K562 (cell line): Measurements from ENCODE around the gene POLR2J. TPM values are rescaled to one million over a fixed set of nuclear protein-coding genes. Genes with fewer than 3 reads are reported as not detected.
"Not testable (repeated sequence)": the region's sequence is repeated elsewhere in the genome, so short reads cannot be mapped to it uniquely, and the experiment has no call there.

Experiments used
- ATAC-seq: fragments of 200-7000 bp; cut with Tn5 transposase; 3 replicates; pipeline ENCODE4 v1.9.1; 2020; ENCODE audit warnings: moderate library complexity
- BruUV-seq: library from RNA; stranded (reverse); fragments of 400-500 nt; replicated peaks from 2 replicates; lab custom pipeline; 2021; lab: Mats Ljungman, UMichigan
- CTCF ChIA-PET: fragments of 300-600 bp; formaldehyde crosslinking; extraction: SDS; loops from one replicate; lab custom pipeline; 2021; ENCODE audit warnings: low intra/inter-chr PET ratio; lab: Yijun Ruan, JAX
- POLR2A ChIA-PET: fragments of 300-600, 350-650 bp; sonication (Branson Sonifier 250); formaldehyde crosslinking; extraction: SDS; loops from one replicate; lab custom pipeline; 2021; ENCODE audit warnings: antibody characterized with exemption, inconsistent platforms; lab: Yijun Ruan, JAX
- DNase-seq, 4 experiments: peaks; one replicate each; pipeline versions ENCODE4 v3.0.0 to v3.0.0-alpha.2; 2011 to 2018; ENCODE audit warnings: low spot score in 3 of 4, mixed read lengths in 3 of 4; ENCODE audit errors: extremely low read depth in 1 of 4
- FAIRE-seq: peaks from 2 replicates; lab custom pipeline; 2011; peaks lifted over from hg19 to GRCh38; lab: Jason Lieb, UNC
- H2AFZ ChIP-seq: 2 replicates; pipeline ENCODE4 v1.6.0; 2011; ENCODE audit warnings: low read depth, low read length, control low read depth, inconsistent platforms
- H3K27ac ChIP-seq: fragments of 200-600 bp; 3 replicates; pipeline ENCODE4 v1.8.0; 2011; ENCODE audit warnings: low read depth, mild to moderate bottlenecking, control low read depth, inconsistent platforms, low read length, moderate library complexity, mixed read lengths; ENCODE audit errors: extremely low read depth
- H3K27me3 ChIP-seq, 2 experiments: fragments of 300-600 bp in 1 of 2; 2 replicates in 1 of 2; 3 replicates in 1 of 2; pipeline versions ENCODE4 v1.6.0 to v1.8.0; 2011; ENCODE audit warnings: inconsistent platforms in 2 of 2, low read length in 2 of 2, mild to moderate bottlenecking in 1 of 2, mixed read lengths in 1 of 2, moderate library complexity in 1 of 2; ENCODE audit not compliant: control insufficient read depth in 2 of 2, insufficient read depth in 2 of 2
- H3K36me3 ChIP-seq: fragments of 300-600 bp; 3 replicates; pipeline ENCODE4 v1.8.0; 2011; ENCODE audit warnings: mild to moderate bottlenecking, low read length, inconsistent platforms; ENCODE audit not compliant: control insufficient read depth, insufficient read depth
- H3K4me1 ChIP-seq, 2 experiments: fragments of 200-600 bp in 1 of 2; replicated peaks in 1 of 2; 2 replicates in 1 of 2; 3 replicates in 1 of 2; pipeline versions ENCODE4 v1.5.1 to v1.8.0; 2011; ENCODE audit warnings: inconsistent platforms in 2 of 2, low read length in 2 of 2, mild to moderate bottlenecking in 1 of 2, mixed read lengths in 1 of 2, moderate library complexity in 1 of 2; ENCODE audit not compliant: control insufficient read depth in 2 of 2, insufficient read depth in 2 of 2
- H3K4me2 ChIP-seq: 2 replicates; pipeline ENCODE4 v1.6.1; 2011; ENCODE audit warnings: low read length, control low read depth, inconsistent platforms, mixed read lengths; ENCODE audit not compliant: insufficient read depth
- H3K4me3 ChIP-seq: fragments of 200-600 bp; sonication (generic), shearing (Covaris generic); 2 replicates; pipeline ENCODE4 v1.5.1; 2016; ENCODE audit warnings: control low read depth, inconsistent platforms
- H3K79me2 ChIP-seq: fragments of 200-600 bp; 3 replicates; pipeline ENCODE4 v1.8.0; 2011; ENCODE audit warnings: low read length, inconsistent platforms; ENCODE audit not compliant: control insufficient read depth, insufficient read depth
- H3K9ac ChIP-seq, 2 experiments: 2 replicates each; pipeline versions ENCODE4 v1.6.0 to v1.6.1; 2011; ENCODE audit warnings: low read depth in 2 of 2, low read length in 2 of 2, control low read depth in 1 of 2, inconsistent platforms in 1 of 2, mild to moderate bottlenecking in 1 of 2, mixed read lengths in 1 of 2; ENCODE audit not compliant: insufficient read depth in 1 of 2
- H3K9me1 ChIP-seq: one replicate; pipeline ENCODE4 v1.6.0; 2011; ENCODE audit warnings: inconsistent platforms, mild to moderate bottlenecking, low read length, moderate library complexity; ENCODE audit not compliant: control insufficient read depth, insufficient read depth
- H3K9me3 ChIP-seq: replicated peaks from 2 replicates; pipeline ENCODE4 v1.5.1; 2011; ENCODE audit warnings: low read depth, low read length, inconsistent platforms; ENCODE audit not compliant: control insufficient read depth, insufficient read depth
- H4K20me1 ChIP-seq: replicated peaks from 2 replicates; pipeline ENCODE4 v1.6.1; 2011; ENCODE audit warnings: low read length, inconsistent platforms, mixed read lengths; ENCODE audit not compliant: control insufficient read depth, insufficient read depth
- AFF1 ChIP-seq, 2 experiments: fragments of 450-650 bp; IDR thresholded peaks; 2 replicates each; pipeline ENCODE4 v1.6.1; 2018; ENCODE audit warnings: mild to moderate bottlenecking in 2 of 2, low read depth in 1 of 2; ENCODE audit not compliant: partially characterized antibody in 2 of 2
- DPF2 ChIP-seq: fragments of 450-650 bp; IDR thresholded peaks from 2 replicates; pipeline ENCODE4 v1.6.1; 2016
- EGR1 ChIP-seq: fragments of 450-650 bp; conservative IDR thresholded peaks from 2 replicates; pipeline ENCODE4 v1.6.1; 2017; ENCODE audit warnings: mild to moderate bottlenecking
- KDM4B ChIP-seq, 2 experiments: fragments of 450-650 bp in 1 of 2; sonication (generic) in 1 of 2; IDR thresholded peaks; 2 replicates each; pipeline ENCODE4 v1.6.1; 2016 to 2017; ENCODE audit warnings: borderline replicate concordance in 2 of 2, antibody characterized with exemption in 1 of 2, low read depth in 1 of 2, mild to moderate bottlenecking in 1 of 2
- RBM22 ChIP-seq: fragments of 200-400 bp; formaldehyde crosslinking; IDR thresholded peaks from 2 replicates; pipeline ENCODE4 v1.6.1; 2018; ENCODE audit warnings: low read length, low read depth; ENCODE audit not compliant: poor library complexity, severe bottlenecking
- ZBTB7A ChIP-seq: IDR thresholded peaks from 2 replicates; pipeline ENCODE4 v1.6.1; 2011; ENCODE audit warnings: low read depth, mild to moderate bottlenecking, low read length, moderate library complexity, borderline replicate concordance; ENCODE audit not compliant: control insufficient read depth
- ZNF263 ChIP-seq: sonication (generic); formaldehyde crosslinking; IDR thresholded peaks from 2 replicates; pipeline ENCODE4 v1.8.0; 2022; ENCODE audit warnings: mild to moderate bottlenecking, missing genetic modification reagents, borderline replicate concordance
- WGBS: fragments of 100-300 bp; shearing (Covaris generic); methylation state at CpG from one replicate; pipeline ENCODE4 v1.1.6; 2016; ENCODE audit warnings: low coverage, mixed read lengths; ENCODE audit not compliant: insufficient coverage; ENCODE audit errors: missing lambda C conversion rate; 5-methylcytosine and 5-hydroxymethylcytosine counted together
- in situ Hi-C: fragments of 300-500 bp; cut with MboI; formaldehyde crosslinking; loops from 4 replicates; pipeline ENCODE4 v1.15.0; 2018; ENCODE audit warnings: inconsistent platforms, mixed read lengths
- intact Hi-C: fragments of 100-400 bp; cut with micrococcal nuclease; formaldehyde crosslinking; loops from 2 replicates; pipeline ENCODE4 v1.14.2; 2022
- polyA plus RNA-seq, 8 experiments: library from polyadenylated mRNA; depleted of rRNA in 4 of 8; stranded (reverse) in 5 of 8; unstranded in 3 of 8; fragments of >200 nt; fragmentation: Nextera tagmentation in 2 of 8; fragmentation: Illumina TruSeq in 1 of 8; extraction: Ambion mirVana in 2 of 8; extraction: Trizol in 1 of 8; gene quantifications; 2 replicates each; pipeline versions ENCODE4 v1.2.1 to v1.2.3, GENCODE V29; 2011 to 2014; ENCODE audit warnings: inconsistent platforms in 1 of 8, missing spikeins in 1 of 8
- total RNA-seq, 7 experiments: library from RNA; depleted of rRNA in 6 of 7; stranded (reverse); fragments of >200 nt in 6 of 7; fragmentation: Illumina TruSeq in 2 of 7; extraction: Trizol in 2 of 7; gene quantifications; 2 replicates each; pipeline versions ENCODE4 v1.2.1 to v1.2.3, GENCODE V29; 2011 to 2021; ENCODE audit warnings: low replicate concordance in 1 of 7
- TF ChIP-seq, protein P1 (sequence below): IDR thresholded peaks from 2 replicates; pipeline ENCODE4 v1.6.1; 2016; ENCODE audit warnings: missing genetic modification characterization, missing compliant biosample characterization
- TF ChIP-seq, protein P2 (sequence below): fragments of 200-800 bp; sonication (Bioruptor generic); IDR thresholded peaks from 2 replicates; pipeline ENCODE4 v1.6.1; 2017; ENCODE audit warnings: missing genetic modification characterization, missing compliant biosample characterization
- TF ChIP-seq, protein P3 (sequence below), 3 experiments: fragments of 200-800 bp in 1 of 3; sonication (Bioruptor generic) in 1 of 3; sonication (generic) in 1 of 3; formaldehyde crosslinking in 1 of 3; IDR thresholded peaks; 2 replicates each; pipeline versions ENCODE4 v1.6.1 to v1.8.0; 2016 to 2022; ENCODE audit warnings: mild to moderate bottlenecking in 2 of 3, missing compliant biosample characterization in 2 of 3, missing genetic modification characterization in 2 of 3, missing genetic modification reagents in 1 of 3

Gene POLR2J
- total and polyA plus RNA-seq, 9 of the 15 experiments (the other 6 are each of a cell fraction or from before 2014, with no cell fraction given) = 32.3 to 220 (median 113) TPM

GRCh38 chr7:102512642-102513221 is 34.0 kb upstream of the POLR2J start:
- Histone ChIP-seq H3K4me3 (peak overlapping the region; percentile 31; the same call in 1 of the 2 replicates), H3K9ac (peak overlapping the region; percentile 25 to 78; a peak in 2 of 4 replicates), H2AFZ (peak overlapping the region; percentile 59; the same call in 1 of the 2 replicates), H3K4me2 (peak overlapping the region; percentile 52)
- H3K27me3 ChIP-seq, intact Hi-C loops, CTCF ChIA-PET, H3K4me1 ChIP-seq, H3K36me3 ChIP-seq, in situ Hi-C loops, H4K20me1 ChIP-seq, H3K9me3 ChIP-seq, POLR2A ChIA-PET, H3K79me2 ChIP-seq, FAIRE-seq, H3K27ac ChIP-seq, ATAC-seq, H3K9me1 ChIP-seq, BruUV-seq: not testable (repeated sequence)
- WGBS = 51% methylated on average over 4 of the region's 5 CpGs
- TF ChIP-seq AFF1 (IDR thresholded peaks at IDR 0.05; ENCODE audit: low read depth in 1 of 2, partially characterized antibody in 2 of 2) (peak in 1 of 2 experiments; percentile 51), RBM22 (peak; percentile 61), EGR1 (peak; percentile 70), ZNF263 (CRISPR knock-in tag) (peak; percentile 79; the same call in 1 of the 2 replicates), ZBTB7A (peak; percentile 70; the same call in 1 of the 2 replicates), KDM4B (IDR thresholded peaks at IDR 0.05; ENCODE audit: borderline replicate concordance in 2 of 2, low read depth in 1 of 2) (0 out of 4 replicates have a peak, but pooled peaks of 1 of the 2 experiments have one; percentile 42), DPF2 (0 out of 2 replicates have a peak, but pooled peaks have one; percentile 18)
- TF ChIP-seq, protein P1, sequence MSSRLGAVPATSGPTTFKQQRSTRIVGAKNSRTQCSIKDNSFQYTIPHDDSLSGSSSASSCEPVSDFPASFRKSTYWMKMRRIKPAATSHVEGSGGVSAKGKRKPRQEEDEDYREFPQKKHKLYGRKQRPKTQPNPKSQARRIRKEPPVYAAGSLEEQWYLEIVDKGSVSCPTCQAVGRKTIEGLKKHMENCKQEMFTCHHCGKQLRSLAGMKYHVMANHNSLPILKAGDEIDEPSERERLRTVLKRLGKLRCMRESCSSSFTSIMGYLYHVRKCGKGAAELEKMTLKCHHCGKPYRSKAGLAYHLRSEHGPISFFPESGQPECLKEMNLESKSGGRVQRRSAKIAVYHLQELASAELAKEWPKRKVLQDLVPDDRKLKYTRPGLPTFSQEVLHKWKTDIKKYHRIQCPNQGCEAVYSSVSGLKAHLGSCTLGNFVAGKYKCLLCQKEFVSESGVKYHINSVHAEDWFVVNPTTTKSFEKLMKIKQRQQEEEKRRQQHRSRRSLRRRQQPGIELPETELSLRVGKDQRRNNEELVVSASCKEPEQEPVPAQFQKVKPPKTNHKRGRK = peak; percentile 60; the same call in 1 of the 2 replicates
- TF ChIP-seq, protein P2, sequence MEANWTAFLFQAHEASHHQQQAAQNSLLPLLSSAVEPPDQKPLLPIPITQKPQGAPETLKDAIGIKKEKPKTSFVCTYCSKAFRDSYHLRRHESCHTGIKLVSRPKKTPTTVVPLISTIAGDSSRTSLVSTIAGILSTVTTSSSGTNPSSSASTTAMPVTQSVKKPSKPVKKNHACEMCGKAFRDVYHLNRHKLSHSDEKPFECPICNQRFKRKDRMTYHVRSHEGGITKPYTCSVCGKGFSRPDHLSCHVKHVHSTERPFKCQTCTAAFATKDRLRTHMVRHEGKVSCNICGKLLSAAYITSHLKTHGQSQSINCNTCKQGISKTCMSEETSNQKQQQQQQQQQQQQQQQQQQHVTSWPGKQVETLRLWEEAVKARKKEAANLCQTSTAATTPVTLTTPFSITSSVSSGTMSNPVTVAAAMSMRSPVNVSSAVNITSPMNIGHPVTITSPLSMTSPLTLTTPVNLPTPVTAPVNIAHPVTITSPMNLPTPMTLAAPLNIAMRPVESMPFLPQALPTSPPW (CRISPR knock-in tag) = peak; percentile 77
- TF ChIP-seq, protein P3, sequence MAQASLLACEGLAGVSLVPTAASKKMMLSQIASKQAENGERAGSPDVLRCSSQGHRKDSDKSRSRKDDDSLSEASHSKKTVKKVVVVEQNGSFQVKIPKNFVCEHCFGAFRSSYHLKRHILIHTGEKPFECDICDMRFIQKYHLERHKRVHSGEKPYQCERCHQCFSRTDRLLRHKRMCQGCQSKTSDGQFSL (CRISPR knock-in tag; IDR thresholded peaks at IDR 0.05) = peak; percentile 61; the same call in 1 of the 2 replicates
- TF ChIP-seq, protein P3 (tag; IDR thresholded peaks at IDR 0.05) = not testable (repeated sequence)
- peak in 1 of 4 experiments; percentile 90 for DNase-seq
